Kidney glomerular epithelial cell (primary cell): ENCODE data around the gene DNAH14.
"Not testable (repeated sequence)": the region's sequence is repeated elsewhere in the genome, so short reads cannot be mapped to it uniquely, and the experiment has no call there.

Experiments used
- DNase-seq: peaks from one replicate; lab custom pipeline; 2025; lab: John Stamatoyannopoulos, UW

The DNAH14 gene

DNA sequence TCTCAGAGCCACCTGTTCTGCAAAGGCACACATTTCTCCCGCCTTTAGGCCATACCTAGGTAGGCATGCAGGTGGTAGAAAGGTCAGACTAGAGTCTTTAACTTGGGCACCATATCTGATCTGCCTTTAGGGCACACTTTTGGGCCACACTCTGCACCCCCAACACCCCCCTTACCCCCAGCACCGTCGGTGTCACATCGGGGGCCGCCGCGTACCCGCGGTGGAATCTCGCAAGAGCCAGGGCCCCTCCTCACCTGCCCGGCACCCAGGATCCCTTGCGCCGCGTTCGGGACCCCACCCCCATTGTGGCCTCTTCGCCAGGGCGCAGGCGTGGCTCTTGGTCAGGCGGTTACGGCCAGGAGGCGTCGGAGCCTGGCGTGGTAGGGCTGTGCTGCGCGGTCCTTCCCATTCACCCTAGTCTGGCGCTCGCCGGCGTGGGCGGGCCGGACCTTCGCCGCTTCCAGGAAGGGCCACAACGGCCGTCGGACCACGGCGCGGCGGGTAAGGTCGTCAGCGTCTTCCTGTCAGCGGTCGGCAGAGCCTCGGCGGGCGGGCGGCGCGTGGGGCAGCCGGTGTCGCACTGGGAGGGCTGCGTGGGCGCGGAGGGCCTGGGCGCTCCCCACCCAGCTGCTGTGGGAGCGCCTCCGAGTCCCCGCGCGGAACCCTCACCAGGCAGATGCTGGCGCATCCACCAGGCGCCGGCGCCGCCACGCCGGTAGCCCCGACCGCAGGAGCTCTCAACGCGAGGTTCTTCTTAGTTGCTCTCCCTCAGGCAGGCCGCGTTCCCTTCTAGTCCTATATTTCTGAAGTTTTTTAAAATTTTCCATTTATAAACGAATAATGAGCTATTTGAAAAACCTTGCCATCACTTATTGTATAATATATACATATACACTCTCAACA, at the start of gene DNAH14:
Gene DNAH14, plus strand, starts transcription at position 341 of the 903 bp plus-strand sequence. CDS start 23,028 bp downstream, outside the sequence.
- peak; percentile 78 for DNase-seq

DNA sequence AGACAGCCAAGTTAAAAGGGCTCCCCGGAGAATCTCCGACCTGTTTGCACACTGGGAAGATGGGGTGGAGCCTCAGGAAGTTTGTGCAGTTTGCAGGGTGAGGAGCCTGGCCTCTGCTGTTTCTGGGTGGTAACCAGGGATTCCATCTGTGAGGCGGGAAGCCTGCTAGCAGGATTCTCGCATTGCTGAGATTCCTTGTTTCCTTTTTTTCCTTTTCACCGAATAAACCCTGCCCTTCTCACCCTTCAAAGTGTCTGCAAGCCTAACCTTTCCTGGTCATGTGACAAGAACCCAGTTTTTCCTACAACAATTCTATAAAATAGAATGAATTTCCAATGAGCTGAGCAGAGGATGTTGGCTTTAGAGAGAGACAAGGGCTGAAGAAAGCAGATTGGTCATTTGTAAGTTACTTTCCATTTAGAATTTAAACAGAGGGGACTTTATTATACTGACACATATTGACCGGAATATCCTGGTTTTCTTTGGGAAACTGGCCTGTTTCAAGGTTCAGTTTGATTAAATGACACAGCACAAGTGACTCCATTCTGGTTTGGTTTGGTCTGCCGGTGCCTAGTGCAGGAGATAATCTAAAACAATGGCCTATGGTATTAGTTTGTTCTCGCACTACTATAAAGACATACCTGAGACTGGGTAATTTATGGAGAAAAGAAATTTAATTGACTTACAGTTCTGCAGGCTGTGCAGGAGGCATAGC, 48.7 kb upstream of the DNAH14 start:
- no peak for DNase-seq

DNA sequence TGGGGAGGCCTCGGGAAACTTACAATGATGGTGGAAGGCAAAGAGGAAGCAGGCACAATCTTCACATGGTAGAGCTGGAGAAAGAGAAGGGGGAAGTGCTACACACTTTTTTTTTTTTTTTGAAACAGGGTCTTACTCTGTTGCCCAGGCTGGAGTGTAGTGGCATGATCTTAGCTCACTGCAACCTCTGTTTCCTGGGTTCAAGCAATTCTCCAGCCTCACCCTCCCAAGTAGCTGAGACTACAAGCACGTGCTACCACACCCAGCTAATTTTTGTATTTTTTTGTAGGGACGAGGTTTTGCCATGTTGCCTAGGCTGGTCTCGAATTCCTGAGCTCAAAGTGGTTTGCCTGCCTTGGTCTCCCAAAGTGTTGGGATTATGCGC, 48.2 kb upstream of the DNAH14 start:
- DNase-seq: not testable (repeated sequence)

DNA sequence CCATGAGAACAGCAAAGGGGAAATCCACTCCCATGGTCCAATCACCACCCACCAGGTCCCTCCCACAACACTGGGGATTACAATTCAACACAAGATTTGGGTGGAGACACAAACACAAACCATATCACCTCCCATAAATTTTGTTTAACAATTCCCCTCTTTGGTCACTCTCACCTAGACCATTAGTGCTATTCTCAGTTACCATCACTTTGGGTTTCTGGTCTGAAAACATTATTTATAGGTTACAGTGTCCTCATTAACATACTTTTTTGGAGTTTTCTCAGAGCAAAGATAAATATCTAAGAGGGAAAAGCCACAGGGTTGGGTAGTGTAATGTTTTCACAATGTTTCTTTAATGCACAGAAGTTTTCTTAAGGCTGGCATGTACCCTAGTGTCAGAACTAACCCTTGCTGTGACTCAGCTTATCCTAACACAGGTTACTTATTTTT, 47.7 kb upstream of the DNAH14 start:
- DNase-seq: no peak

DNA sequence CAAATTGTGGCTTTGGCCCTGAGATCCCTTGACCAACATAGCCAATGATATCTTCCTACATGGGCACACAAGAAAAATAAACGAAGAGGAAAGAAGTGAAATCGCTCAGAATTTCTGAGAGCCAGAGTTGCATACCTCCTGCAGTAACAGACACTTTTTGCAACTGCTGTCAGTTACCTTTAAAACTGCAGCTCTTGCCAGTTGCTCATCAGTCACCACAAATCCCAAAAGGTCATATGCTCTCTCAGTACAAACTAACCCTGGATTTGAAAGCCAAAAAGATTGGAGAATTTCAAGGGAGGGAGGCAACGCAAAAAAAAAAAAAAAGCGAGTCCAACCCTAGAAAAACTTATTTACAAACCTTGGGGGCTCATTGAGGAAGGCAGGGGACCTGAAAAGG, 47.2 kb upstream of the DNAH14 start:
- no peak for DNase-seq

DNA sequence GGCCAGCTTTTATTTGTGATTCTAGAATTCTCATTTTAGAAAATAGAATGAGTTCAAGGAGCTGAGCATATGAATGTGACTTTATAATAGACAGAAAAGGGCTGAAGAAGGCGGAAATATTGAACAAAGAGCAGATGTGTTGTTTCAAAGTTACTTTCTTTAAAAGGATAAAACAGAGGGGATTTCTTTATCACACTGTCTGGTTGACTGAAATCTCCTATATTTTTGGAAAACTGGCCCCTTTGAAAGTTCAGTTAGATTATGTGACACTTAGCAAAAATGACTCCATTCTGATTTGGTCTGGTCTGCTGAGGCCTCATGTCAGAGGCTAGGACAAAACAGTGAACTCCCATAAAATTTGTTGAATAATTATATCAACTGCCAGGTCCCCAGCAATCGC, 46.4 kb upstream of the DNAH14 start:
- DNase-seq: no peak

DNA sequence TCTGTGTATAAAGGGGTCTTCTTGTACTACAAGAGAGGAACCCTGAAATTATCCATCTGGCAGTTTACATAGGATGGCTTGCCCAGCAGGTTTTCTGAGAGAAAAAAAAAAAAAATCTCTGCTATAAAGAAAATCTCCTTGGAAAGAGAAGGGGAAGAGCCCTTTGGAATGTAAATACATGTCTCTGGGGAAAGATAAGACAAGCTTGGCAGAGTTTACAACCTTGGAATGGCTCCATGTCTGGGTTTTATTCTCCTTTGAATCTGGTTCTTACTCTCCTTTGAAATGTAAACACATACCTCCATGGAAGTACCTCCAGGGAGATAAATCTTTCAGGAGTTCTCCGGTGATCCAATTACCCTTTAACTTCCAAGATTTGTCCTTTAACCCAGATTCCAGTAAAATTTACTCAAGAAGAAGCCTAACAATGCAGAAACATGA, 45.1 kb upstream of the DNAH14 start:
- peak; percentile 41 for DNase-seq

DNA sequence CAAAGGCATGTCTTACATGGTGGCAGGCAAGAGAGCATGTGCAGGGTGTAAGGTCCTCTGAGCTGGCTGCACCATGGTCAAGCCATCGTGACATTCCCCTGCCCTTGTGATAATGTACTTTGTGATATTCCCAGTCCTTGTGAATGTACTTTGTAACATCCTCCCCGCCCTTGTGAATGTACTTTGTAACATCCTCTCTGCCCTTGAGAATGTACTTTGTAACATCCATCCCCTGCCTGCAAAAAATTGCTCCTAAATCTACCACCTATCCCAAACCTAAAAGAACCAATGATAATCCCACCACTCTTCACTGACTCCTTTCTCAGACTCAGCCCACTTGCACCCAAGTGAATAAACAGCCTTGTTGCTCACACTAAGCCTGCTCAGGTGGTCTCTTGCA, 44.1 kb upstream of the DNAH14 start:
- not testable (repeated sequence) for DNase-seq

DNA sequence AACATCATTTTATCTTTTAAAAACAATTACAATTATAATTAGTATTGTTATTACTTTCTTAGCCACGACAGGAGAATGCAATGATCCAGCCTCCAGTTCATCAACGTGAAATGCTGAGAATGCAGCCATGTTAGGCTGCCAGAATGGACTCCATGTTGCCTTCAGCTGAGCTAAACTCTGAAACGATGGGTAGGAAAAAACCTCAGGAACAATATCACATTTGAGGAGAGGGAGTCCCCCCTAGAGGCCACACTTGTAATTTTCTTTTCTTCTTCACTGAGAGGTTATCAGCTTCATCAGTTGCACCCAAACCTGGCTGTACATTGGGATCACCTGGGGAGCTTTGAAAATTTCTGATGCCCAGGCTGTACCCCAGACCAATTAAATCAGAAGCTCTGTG, 34.6 kb upstream of the DNAH14 start:
- DNase-seq: peak; percentile 11

DNA sequence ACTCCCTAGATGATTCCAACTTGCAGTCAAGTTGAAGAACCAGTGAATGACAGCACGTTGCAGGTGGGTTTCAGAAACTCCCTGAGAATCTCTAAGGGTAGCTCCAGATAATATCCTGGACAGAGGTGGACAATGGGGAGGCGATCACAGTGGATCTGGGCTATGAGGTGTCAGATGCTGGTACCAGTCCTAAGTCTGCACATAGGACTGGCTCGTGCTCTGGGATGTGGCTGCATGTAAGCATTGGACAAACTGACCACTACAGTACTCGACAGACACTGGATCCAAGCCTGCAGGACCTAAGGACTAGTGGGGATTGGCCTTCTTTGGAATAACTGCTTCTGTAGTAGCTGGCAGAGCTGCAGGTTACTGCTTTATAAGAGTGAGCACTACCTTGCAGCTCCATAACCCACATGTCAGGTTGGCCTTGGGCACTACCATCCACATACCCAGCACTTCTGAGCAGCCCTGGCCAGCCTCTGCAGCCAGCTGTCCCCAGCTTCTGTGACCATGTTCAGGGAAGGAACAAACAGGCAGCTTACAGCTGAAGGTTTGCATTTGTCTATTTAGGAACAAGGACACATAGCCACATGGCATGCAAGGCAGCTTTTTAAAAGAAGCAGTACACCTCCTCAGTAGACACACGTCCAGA, 33.2 kb upstream of the DNAH14 start:
- no peak for DNase-seq

DNA sequence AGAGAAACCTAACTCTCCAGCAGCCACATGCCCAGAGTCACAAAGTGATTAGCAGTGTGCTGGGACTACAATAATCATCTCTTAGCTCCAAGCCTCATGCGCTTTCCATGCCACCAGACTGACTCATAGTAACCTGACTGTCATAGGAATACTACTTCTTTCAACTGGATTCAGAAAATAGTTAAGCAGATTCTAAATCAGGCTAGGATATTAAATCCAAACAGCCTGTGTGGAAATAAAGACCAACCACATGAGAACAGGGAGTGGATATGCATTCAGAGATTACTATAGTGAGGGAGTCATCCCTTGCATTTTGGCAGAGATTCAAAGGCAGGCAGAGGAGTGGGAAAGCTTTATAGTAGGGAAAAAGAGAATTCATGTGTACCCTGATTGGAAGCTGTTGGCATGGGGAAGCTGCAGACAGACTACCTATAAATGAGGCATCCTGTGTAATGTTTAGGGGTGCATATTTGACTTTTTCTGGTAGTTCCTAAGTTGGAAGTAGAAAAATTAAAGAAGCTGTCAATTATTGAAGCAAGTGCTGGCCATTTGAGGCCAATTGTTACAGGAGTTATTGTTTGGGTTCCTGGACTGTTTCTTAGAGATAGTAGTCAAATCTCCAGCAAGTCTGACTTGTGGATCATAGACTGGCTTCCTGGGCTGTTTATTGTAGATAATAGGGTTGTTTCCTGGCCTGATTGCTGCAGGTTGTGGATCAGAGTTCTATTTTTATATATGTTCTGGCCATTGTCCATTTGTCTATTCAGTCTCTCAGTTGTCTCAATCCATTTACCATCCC, 31.7 kb upstream of the DNAH14 start:
- no peak for DNase-seq

DNA sequence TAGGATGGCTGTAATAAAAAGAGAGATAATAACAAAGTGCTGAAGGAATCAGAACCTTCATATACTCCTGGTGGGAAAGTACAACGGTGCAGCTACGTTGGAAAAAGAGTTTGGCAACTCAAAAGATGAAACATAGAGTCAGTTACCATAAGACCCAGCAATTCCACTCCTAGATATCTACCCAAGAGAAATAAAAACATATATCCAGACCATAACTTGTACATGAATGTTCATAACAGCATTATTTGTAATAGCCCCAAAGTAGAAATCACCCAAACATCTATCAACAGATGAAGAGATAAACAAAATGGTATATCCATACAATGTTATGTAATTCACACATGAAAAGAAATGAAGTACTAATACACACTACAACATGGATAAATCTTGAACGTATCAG, 30.5 kb upstream of the DNAH14 start:
- DNase-seq: no peak

DNA sequence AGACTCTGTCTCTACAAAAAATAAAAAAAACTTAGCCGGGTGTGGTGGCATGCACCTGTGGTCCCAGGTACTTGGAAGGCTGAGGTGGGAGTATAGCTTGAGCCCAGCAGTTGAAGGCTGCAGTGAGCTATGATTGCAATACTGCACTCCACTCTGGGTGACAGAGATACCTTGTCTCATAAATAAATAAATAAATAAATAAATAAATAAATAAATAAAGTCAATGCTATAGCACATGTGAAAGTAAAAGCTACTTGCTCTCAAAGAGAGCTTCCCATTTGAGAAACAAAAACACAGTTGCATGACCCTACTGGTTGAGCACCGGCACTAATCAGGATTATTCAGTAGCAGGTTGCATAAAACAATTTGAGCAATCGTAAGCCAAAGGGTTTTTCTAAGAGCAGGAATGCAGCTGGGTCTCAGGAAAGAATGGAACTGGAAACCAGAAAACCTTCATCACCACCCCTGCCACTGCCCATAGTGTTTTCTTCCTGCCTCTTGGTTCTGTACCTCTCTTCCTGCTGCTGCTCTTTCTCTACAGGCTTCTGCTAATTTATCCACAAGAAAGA, 29.3 kb upstream of the DNAH14 start:
- no peak for DNase-seq

DNA sequence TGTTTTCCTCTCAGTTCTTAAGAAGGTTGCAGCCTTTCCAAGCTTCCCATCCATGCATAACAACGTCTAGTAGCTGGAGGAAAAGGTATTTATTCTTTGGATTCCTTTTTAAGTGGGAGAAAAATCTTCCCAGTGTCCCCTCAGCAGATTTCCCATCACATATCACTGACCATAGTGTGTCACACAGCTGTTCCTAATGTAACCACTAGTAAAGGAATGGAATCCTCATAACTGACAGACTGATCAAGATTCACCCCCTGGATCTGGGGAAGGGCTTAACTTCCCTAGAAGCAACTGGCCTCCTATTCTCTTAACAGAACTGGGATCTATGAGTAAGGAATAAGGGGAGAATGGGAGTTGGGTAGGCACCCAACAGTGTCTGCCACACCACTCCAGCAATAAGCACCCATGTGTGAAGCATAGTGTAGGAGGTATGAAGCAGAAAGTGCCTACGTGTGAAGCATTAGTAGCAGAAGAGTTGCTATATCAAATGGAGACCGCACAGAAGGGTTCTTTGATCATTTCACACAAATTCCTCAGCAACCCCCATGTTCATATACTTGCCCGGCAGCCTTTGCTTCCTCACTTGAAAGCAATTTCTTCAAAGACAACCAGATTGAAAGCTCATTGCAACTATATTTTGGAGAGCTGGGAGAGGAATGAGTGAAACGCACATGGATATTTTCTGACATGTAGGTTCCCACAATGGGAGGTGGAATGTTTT, 28.2 kb upstream of the DNAH14 start:
- no peak for DNase-seq

DNA sequence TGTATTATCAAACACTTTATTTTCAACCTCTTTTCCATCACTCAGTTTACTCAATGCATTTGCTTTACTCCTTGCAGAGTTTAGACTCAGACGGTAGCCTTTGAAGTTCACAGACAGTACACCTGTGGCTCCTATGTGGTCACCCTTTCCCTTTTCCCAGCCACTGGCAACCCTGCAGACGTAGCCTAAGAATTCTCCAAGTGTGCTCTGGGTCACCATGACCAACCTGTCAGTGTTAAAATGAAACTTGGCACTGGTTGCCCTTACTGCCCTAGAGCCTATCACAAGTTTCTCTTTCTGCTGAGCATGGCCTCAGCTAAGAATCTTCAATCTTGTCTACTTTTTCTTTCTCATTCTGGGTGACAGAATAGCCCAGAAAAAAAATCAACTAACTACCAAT, 25.5 kb upstream of the DNAH14 start:
- no peak for DNase-seq

DNA sequence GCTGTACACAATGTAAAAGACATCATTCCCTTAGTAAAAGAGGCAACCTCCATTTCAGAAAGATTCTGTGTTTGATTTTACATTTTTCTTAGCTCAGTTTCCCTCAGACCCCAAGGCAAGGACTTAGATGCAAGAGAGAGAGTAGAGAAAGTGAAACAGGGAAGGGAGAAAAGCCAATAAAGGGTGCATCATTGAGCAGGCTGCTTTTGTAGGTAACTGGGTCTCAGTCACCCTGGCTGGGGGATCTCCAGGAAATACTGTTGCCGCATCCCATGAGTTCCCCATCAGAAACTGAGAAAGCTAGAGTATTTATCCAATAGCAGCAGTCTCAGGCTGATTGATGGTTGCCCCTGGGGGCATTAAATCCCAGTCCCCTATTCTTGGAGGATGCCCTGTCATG, 23.1 kb upstream of the DNAH14 start:
- DNase-seq: no peak

DNA sequence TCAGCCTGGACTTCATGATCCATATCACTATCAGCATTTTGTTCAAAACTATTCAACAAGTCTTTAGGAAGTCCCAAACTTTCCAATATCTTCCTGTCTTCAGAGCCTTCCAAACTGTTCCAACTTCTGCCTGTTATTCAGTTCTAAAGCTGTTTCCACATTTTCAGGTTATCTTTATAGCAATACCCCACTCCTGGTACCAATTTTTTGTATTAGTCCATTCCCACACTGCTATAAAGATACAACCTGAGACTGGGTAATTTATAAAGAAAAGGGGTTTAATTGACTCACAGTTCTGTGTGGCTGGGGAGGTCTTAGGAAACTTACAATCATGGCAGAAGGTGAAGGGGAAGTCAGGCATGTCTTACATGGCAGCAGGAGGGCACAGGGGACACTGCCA, 18.3 kb upstream of the DNAH14 start:
- DNase-seq: no peak

DNA sequence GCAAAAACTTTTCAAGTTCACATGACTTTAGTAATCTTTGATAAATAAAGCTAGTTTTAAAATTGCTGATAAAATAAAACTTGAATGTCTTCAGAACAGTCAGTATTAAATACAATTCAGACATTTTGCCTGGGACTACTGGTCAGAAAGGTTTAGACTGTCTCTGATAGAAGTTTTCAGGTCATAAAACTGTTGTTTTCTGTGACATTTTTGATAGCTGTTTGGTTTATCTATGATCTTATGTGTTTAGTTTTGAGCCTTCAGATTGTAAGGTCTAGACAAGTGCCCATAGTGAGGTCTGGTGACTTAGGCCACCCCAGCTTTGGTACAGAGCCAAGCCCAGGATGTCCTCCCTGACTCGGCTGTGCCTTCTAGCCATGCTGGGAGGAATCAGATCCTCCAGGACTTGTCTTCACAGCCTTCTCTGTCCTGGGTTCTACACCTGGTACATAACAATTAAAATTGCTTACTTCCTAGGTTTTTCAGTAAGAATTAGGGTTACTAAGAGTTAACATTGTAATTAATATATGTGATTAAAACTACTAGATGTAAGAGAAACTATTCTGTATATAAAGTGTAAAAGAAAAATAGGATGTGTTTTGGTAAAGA, 15.1 kb upstream of the DNAH14 start:
- no peak for DNase-seq

DNA sequence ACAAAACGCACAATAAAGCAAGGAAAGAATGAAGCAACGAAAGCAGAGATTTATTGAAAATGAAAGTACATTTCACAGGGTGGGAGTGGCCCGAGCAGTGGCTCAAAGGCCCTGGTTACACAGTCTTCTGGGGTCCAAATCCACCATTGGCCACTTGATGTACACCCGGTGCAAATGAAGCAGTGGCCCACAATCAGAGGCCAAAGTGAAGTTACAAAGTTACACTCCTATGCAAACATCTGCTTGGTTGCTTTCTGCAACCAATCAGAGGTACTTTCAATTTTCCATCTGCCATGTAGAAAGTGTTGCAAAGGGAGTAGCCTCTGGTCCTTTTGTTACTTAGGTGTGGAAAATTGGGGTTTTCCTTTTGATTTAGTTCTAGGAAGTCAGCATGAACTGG, 10.0 kb upstream of the DNAH14 start:
- no peak for DNase-seq

DNA sequence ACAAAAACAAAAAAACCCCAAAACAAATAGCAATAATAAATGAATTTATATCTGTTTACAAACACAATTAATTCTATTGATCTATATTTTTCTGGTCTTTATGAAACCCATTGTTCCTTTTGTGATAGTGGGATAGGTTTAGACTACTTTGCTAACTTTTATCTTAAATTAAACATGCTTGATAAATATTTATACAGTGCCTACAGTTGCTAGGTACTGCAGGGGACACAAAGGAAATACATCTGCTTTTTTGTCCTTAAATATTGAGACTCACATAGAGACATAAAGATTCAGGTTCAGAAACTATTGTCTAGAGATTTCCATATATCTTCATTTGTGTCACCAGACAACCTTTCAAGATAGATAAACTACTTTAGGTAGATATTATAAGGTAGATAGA, 8.5 kb upstream of the DNAH14 start:
- no peak for DNase-seq
